LHCN-M2 (cell line): Measurements from ENCODE around the gene ASTN2. TPM values are rescaled to one million over a fixed set of nuclear protein-coding genes. Genes with fewer than 3 reads are reported as not detected.

Experiments
- DNase-seq: peaks from one replicate; pipeline ENCODE4 v3.0.0-alpha.2; 2012; ENCODE audit warnings: low read depth
- total RNA-seq: library from RNA; depleted of rRNA; stranded (reverse); fragments of >200 nt; gene quantifications from 2 replicates; pipeline ENCODE4 v1.2.3, GENCODE V29; 2014

Gene ASTN2
- total RNA-seq, 1 experiment from 2014 or later = 11.8 TPM

DNA sequence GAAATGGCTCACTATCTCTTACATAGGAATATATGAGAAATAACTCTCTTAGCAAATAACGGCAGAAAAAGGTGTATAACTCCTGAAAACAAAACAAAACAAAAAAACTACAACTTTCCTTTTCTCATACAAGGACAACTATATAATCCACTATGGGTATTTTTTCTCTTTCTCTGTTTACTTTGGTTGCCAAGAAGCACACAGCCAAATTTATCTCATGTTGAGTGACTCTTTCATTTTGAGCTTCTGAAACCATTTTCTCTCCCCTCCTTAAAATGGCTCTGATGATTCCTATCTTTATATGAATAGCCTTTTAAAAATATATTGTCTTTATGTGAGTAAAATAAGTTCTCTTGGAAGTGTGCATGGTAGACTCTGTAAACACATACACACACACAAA is 599.0 kb downstream of the ASTN2 start:
- DNase-seq = no peak

DNA sequence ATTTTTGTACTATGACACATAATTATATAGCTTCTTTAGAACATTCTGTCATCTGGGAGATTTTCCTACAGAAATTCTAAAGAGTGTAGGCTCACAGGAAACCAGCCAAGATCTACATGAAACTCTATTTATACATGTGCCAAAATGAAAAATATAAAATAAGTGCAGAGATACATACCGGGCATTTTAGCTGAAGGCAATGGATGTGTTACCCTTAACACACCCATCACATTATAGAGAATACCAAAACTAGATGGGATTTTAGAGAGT is 601.9 kb downstream of the ASTN2 start:
- no peak for DNase-seq

DNA sequence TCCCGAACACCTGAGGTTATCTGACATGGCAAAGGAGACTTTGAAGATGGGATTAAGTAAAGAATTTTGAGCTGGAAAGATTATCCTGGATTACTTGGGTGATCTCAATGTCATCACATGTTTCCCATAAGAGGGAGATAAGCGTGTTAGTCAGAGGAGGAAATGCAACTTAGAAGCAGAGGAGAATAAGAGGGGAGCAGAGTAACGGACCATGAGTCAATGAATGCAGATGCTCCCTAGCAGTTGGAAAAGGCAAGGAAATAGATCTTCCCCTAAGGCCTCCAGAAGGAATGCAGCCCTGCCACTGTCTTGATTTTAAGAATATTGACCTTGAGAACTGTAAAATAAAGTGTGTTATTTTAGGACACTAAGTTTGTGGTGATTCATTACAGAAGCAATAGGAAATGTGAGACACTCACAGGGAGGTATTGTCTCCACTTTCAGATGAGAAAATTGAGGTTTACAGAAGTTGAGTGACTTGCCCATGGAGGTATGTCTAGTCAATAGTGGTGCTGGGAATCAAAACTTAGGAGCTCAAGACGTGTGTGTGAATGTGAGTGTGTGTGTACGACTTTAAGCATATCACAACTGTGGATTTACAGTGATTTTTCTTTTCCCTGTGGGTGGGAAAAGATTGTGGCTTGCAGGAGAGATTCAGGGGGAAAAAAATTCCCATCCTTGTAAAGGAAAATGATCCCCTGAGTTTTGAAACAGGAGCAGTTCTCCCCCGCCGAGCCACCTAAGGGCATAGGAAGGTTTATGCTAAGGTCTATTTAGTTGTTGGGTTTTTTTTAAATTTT is 602.4 kb downstream of the ASTN2 start:
- peak; percentile 8 for DNase-seq

DNA sequence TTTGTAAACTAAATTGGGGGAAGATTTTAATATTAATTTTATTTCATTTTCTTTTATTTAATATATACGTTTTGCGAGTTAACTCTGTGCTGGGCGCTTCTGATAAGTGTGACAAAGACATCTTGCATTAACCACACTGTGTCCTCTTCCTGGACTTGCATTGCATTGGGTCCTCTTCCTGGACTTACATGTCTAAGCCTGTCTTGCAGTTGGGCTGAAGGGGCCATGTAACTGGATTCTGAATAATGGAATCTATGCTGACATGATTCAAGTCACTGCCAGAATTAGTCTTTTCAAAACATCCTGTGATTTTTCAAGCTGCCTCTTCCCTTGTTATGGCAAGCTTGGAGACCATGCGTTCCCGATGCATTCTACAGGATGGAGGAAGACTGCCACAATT is 605.2 kb downstream of the ASTN2 start:
- DNase-seq = no peak

DNA sequence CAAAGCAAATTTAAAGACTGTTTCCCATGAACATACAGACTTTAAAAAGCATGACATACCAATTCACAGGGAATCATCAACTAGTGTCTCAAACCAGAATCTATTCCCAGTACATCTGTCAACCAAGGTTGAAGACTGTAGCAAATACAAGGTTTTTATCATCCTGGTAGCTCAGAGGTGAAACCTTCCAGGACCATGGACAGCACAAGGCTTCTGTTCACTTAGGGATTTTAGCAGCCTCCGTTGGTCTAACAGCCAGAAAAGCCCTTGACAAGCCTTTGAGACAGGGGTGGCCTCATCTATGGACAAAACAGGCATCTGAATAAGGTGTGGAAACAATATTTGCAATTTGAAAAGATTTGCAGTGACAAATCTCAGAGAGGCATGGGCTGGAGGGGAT is 608.8 kb downstream of the ASTN2 start:
- peak; percentile 13 for DNase-seq

DNA sequence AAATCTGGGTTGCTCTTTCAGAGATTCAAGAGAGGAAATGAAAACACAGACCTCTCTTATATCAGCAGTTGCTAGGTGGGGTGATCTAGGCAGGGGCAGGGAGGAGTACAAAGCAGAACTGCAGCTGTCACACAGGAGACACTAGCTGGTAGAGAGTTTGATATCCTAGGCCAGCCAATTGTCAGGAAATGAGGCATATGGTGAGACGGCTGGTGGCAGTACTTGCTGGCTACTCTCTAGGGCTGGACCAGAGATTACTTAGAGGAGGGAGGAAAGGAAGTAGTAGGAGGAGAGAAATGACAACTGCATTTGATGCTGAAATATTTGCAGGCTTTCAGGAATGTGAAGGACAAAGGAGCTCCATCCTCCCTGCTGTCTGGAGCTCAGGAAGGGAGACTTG is 614.0 kb downstream of the ASTN2 start:
- peak; percentile 14 for DNase-seq

DNA sequence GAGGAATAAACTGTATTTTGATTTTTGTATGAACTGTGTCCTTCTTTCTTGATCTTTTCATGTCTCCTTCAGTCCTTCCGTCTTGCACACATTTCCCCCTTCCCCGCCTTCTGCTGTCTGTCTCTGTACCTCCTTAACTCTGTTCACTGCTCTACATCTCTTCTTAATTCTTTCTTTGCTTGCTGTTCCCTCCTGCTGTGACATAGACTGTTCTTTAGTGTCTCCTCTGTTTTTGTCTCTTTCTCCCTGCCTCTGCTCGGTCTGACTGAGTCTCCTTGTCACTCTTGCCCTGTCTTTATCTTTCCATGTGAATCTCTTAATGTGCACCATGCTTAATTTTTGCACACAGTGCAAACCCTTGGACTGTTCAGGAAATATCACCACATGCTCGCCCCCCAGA is 614.8 kb downstream of the ASTN2 start:
- no peak for DNase-seq

DNA sequence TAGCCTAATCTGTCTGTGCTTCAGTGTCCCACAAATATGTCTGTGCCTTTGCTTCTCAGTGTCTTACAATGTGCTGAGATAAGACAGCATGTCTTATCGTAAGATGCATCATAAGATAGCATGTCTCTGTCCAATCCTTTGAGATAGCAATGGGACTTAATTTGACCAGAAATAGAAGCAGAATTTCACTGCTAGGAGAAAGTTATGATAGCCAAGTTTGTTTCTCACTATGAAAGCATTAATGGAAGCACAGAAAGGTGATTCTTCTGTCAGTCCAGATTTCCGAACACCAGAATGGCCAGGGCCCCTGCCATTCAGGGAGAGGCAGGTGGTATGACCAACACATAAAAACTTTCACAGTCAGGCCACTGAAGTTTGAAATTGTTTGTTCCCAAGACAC is 616.3 kb downstream of the ASTN2 start:
- DNase-seq = no peak

DNA sequence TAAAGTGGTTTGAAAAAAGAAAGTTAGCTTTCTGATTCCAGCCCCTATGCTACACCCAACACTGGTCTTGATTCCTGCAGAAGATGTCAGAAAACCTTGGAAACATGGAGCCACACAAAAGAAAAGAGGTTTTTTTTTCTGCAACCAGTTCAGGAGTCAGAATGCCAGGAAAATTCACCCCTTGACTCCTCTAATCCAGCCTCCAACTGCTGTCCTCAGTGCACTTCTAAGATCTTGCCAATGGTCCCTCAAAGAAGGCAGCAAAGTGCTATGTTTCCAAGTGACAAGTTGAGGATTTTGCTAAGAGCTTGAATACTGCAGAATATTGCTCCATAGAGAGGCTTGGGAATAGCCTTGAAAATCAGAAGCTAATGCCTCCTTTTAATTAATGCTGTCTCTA is 617.6 kb downstream of the ASTN2 start:
- DNase-seq = no peak

DNA sequence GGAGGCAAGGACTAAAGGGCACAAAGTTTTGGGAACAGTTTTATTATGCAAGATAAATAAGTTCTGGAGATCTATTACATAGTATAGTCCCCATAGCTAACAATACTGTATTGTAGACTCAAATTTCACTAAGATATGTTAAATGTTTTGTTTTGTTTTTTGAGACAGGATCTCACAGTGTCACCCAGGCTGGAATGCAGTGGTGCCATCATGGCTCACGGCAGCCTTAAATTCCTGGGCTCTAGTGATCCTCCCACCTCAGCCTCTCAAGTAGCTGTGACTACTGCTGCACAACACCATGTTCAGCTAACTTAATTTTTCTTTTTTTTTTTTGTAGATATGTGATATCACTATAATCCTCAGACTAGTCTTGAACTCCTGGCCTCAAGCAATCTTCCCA is 618.2 kb downstream of the ASTN2 start:
- DNase-seq = no peak

DNA sequence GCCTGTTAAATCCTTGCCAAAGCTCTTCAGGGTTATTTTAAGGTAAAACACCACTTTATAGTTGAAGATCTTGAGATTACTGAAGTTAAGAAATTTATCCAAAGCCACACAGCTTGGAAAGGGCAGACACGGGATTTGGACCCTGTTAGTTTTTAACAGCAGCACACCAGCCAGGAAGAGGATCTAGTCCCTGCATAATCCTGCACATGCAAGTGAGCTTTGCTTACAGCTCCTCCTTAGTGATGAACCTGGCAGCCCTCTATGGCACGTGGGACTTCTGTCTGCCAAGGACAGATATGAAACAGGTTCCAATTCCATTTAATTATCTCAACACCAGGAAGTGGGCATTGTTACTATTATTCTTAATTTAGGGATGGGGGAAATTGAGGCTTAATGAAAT is 619.0 kb downstream of the ASTN2 start:
- no peak for DNase-seq

DNA sequence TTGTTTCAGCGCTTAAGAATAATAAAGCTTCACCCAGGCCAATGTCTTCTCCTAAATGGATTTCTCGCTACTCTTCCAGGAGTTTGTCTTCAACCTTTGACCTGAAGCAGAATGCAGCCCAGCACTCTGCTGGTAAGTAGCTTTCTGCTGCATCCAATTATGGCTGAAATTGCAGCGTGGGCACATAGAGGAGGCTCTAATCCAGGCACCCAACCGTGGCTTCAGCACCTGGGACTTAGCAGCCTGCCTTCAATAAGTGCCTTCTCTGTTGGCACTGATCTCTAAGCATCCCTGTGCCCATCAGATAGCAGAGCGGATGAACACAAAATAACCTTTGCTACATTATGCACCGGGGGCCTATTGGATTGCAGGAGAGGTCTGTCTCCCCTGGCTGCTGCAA is 622.6 kb downstream of the ASTN2 start:
- DNase-seq = no peak

DNA sequence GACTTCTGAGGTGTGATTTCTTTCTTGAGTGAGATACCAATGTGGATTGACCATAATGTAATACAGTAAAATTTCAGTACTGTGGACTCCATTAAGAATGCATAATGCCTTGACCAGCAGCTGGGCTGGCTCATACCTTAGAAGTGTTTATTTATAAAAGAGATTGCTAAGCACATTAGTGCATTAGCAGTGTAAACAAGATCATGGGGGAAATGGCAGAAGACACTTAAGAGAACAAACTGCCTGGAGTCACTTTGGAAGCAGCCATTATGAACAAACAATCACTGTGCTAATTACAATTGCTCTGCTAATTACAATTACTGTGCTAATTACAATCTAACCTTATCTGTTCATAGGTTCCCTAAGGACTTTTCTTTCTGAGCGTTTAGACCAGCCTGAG is 623.5 kb downstream of the ASTN2 start:
- DNase-seq = no peak

DNA sequence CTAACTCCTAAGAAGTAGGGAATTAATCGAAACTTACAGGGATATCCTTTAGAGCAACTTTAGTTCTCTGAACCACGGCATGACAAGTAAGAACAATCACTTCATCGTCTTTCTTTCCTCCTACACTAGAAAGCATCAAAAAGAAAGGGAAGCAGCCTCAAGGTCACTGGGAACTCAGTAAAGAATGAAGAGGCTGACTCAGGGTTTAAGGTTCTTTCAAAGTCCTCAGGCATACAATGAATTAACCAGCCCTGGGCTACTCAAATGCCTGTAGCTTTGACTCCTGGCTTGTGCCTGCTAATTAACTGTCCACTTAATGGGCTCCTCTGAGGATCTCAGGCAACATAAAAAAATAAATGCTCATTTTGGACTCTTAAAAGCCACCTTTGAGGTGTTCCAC is 625.8 kb downstream of the ASTN2 start:
- no peak for DNase-seq

DNA sequence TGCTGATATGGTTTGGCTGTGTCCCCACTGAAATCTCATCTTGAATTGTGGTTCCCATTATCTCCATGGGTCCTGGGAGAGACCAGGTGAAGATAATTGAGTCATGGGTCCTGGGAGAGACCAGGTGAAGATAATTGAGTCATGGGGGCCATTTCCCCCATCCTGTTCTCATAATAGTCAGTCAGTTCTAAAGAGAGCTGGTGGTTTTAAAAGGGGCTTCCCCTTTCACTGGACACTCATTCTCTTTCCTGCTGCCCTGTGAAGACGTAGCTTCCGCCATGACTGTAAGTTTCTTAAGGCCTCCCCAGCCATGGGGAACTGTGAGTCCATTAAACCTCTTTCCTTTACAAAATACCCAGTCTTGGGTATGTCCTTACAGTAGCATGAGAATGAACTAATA is 628.1 kb downstream of the ASTN2 start:
- DNase-seq = no peak

DNA sequence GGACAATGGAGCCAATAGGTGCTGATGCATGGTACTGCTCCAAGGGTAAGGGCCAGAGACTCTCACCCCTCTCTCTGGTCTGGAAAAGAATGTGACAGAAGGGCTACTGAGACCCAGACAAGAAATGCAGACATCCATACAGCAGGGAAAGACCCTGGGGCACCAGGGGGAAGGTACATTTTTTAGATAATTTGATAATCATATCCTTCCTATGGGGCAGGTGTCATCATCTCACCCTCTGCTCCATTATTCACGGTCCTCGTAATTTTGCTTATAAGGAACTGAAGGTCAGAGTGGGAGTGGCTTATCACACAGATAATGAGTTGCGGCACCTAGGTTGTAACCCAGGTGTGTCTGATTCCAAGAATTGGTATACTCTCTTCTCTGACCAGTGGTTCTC is 637.7 kb downstream of the ASTN2 start:
- DNase-seq = no peak

DNA sequence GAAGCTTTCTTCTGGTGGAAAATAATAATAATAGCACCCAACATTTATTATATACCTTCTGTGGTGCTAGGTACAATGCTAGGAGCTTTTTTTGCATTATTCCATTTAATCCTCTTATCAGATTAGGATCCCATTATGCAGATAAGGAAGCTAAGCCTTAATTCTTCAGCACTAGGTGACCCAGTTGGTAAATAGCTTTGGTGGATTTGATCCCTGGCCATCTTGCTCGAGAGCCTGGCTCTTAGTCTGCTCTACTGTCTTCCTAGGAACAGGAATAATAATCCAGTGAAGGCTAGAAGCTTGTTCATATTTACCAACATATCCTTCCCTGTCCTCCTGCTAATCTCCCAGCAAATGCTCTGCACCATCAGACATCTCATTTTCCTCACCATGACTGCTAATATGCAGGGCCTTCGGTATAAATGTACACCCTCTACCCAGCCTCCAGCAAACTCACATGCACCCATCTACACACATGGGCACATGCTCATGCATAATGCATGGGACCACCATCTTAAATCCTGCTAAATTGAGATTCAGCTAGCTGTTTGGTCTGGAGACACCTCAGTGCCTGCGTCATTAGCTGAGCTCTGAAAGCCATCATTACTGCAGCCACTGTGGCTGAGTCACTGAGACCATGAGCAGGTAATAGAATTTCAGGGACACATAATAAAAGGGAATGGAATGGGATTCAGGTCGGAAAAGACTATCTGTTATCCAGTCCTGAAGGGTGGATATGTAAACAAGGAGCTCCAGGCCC is 640.3 kb downstream of the ASTN2 start:
- no peak for DNase-seq

DNA sequence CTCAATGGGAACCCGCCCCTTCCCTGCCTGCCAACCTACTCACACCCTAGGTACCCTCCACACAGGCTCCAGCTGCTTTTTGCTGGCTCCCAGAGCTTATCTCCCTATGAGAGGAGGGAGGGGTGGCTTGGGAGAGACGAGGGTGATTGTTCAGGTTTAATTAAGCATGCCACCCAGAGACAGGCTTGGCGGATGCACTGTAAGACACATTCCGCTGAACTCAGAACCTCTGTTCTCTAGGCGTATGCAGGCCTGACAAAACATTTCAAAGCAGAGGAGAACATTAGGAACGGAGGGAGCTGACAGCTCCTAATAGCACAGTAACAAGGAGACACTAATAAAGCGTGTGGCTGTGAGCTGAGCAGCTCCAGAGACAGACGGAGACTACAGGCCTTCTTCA is 647.6 kb downstream of the ASTN2 start:
- DNase-seq = no peak

DNA sequence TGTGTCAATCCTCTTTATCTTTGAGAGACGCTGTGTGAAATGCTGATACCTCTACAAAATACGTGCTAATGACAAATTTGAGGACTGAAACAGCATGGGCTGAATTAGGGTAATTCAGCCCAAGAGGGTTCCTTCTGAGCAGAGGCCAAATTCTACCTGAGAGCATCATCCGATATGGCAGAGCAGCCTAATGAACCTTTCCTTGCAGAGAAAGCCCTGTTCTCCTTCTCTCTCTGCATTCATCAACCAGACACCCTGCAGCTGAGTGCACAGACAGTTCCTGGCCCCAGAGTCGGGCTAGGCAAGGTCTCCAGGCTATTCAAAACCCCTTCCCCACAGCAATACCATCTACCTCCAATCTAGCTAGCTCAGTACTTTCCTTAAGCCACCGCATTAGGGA is 649.8 kb downstream of the ASTN2 start:
- no peak for DNase-seq

DNA sequence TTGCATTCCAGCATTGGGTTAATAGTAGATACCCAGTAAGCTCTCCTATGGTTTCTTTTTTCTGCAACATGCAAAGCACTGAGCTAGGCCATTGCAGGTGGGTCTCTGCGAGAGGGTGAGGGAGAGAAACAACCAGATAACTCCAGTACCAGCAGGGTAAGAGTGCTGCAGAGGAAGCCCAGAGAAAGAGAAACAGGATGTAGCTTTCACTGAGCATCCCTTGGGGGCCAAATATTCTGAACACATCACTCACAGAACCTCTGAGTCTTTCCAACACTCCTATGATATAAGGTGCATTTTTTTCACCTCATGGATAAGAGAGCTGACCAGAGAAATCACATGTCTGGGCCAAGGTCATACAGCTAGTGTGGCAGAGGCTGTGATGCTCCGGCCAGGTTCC is 651.1 kb downstream of the ASTN2 start:
- DNase-seq = no peak

DNA sequence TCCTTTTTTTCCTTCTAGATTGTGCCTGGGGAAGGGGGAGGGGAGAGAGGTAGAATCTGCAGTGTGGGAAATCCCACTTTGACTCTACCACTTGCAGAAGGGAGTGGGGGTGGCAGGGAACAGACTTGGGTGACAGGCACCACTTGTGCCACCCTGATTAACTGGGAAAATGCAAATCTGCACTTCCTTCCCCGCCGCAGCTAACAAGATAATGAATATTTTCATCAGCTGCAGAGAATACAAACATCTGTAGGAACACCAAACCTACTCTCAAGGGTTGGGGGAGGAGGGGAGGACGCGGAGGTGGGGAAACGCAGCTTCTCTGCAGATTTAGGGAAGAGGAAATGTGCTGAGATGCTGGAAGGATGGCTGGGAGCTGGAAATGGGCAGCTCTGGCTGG is 654.2 kb downstream of the ASTN2 start:
- no peak for DNase-seq

DNA sequence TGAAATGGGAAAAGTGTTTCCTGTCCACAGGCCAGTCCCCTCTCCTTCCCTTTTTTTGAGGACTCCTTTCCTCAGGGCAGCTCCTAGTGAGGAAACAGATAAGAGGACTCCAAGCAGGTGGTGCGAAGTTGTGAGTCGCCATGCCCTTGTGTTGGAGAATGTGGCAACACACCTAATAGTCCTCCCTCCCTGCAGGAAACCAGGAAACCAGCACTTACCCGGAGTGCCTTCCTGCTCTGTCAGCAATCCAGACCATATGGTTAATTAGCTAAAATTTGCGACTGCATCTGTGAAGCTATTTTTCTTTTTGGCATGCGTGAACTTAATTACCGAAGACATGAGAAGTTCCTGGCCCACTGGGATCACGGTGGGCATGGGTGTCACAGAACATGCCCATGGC is 657.8 kb downstream of the ASTN2 start:
- DNase-seq = no peak

DNA sequence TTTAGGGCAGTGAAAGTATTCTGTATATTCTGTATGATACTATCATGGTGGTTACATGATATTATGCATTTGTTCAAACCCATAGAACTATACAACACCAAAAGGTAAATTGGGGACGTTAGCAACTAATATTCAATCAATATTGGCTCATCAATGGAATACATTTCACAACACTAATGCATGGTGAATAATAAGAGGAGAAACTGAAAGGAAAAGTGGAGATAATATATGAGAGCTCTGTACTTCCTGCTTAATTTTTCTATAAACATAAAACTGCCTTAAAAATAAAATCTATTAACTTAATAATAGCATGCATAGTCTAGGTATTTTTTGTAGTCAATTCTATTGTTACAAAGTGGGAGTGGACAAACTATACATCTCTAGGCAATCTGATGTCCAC is 661.5 kb downstream of the ASTN2 start:
- no peak for DNase-seq

DNA sequence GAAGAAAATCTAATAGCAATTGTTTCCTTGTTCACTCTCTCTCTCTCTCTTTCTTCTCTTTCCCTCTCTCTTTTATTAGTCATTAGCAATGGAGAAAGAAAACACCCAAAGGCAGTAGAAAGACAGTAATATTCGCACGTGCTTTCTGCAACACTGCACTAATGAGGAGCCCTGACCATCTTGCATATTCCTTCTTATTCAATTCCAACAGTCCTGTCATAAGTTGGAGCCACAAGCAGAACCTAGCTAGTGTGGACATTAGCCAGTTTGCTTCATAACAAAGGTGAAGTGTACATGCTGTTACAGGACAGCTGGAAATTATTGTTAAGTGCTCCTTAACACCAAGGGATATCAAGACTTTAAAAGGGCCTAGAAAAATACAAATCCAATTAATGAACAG is 664.3 kb downstream of the ASTN2 start:
- DNase-seq = no peak
